GM12865 (cell line): Measurements from ENCODE around the gene NUFIP2.

Experiments
- DNase-seq: peaks from one replicate; pipeline ENCODE4 v3.0.0; 2010; ENCODE audit warnings: low read depth
- H3K4me3 ChIP-seq: 2 replicates; pipeline ENCODE4 v1.5.1; 2011; ENCODE audit warnings: mild to moderate bottlenecking, low read depth, low read length, control low read depth
- CTCF ChIP-seq: IDR thresholded peaks from 2 replicates; pipeline ENCODE4 v1.5.1; 2011; ENCODE audit warnings: low read length, control low read depth, low read depth, inconsistent platforms; ENCODE audit not compliant: insufficient read depth; ENCODE audit errors: missing control alignments

NUFIP2 gene

GRCh38 chr17:29255926-29256522 lies 37.9 kb downstream of the NUFIP2 start:
- H3K4me3 ChIP-seq, result no peak overlapping the region
- TF ChIP-seq CTCF, result no peak
- no peak for DNase-seq

GRCh38 chr17:29253037-29253436 lies 40.9 kb downstream of the NUFIP2 start:
- DNase-seq, result no peak
- TF ChIP-seq CTCF, result no peak
- no peak overlapping the region for H3K4me3 ChIP-seq

- DNase-seq, result peak; percentile 30
- peak; percentile 32 for TF ChIP-seq CTCF
- no peak overlapping the region for H3K4me3 ChIP-seq
Observed at GRCh38 chr17:29252101-29252791, 41.7 kb downstream of the NUFIP2 start.

- H3K4me3 ChIP-seq, result no peak overlapping the region
- no peak for DNase-seq
- no peak for TF ChIP-seq CTCF
Observed at GRCh38 chr17:29251184-29251583, 42.8 kb downstream of the NUFIP2 start.

GRCh38 chr17:29250666-29251065 lies 43.3 kb downstream of the NUFIP2 start:
- no peak for DNase-seq
- H3K4me3 ChIP-seq, result no peak overlapping the region
- TF ChIP-seq CTCF, result no peak

- H3K4me3 ChIP-seq, result no peak overlapping the region
- TF ChIP-seq CTCF, result no peak
- DNase-seq, result no peak
Observed at GRCh38 chr17:29248845-29249244, 45.1 kb downstream of the NUFIP2 start.

- no peak for DNase-seq
- no peak overlapping the region for H3K4me3 ChIP-seq
- TF ChIP-seq CTCF, result no peak
Observed at GRCh38 chr17:29247219-29247618, 46.7 kb downstream of the NUFIP2 start.
